HG03064 (cell line): ENCODE measurements around the gene RINL.
A peak's percentile ranks its signal among the peaks of the same experiment; 100 is the strongest.

ENCODE experiments used
- ATAC-seq: cut with Tn5 transposase; IDR thresholded peaks from one replicate; pipeline ENCODE4 v1.9.1; 2021; ENCODE audit warnings: low read depth; ENCODE audit not compliant: unreplicated experiment

Gene RINL

DNA sequence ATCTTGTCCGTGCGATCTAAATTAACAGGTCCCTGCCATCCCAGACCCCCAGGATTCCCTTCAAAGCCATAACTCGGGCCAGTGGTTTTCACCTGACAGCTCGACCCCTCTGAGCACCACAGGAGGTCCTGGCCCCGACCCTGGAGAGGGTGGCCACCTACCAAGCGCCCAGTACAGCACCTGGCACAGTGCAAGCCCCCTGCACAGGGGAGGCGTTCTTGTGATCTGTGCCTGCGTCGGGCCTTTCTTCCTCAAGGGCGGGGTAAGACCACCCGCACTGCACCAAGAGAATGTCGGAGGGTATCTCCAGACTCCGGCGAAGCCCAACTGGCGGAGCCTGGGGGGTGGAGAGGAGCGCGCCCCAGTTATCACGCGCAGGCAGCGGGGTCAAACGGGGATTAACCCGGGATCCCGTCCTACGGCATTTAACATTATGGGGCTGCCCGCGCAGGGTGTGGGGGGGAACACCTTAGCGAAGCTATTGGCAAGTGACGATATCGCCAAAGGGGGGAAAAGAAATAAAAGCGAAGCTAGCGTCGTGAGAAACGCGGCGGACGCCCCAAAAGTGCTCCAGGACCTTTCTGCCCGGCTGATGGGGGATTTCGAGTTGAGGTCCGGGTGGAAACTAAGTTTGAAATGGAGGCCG lies 27.0 kb downstream of the RINL start:
- no peak for ATAC-seq

DNA sequence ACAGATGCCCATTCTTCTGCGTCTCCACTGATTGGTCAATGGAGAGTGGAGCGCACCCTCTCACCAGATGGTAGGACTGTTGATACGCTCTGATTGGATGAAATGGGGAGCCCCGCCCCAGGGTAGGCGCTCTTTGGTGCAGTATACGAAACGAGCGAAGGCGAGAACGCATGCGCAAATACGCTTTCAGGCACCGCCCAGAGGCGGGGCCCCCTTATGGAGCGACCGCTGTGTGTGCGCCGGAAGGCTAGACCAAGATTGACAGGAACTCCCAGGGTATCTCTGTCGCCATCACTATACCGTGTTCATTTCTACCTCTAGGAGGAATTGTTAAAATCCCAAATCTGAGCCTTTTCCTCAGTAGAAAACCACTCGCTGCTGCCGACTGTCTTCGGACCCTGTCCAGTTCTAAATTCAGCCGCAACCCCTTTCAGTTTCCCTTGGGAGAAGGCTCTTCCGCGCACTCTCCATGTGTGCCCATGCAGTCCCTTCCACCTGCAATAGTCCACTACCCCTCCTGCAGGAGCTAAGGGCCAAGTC lies 27.6 kb downstream of the RINL start:
- ATAC-seq = peak; percentile 44

GRCh38 chr19:38849860-38850435 lies 28.1 kb downstream of the RINL start, which contains the start of gene HNRNPL:
Gene HNRNPL (minus strand): TSS chr19:38849986. CDS start chr19:38849966, 20 bp downstream.
- ATAC-seq = peak; percentile 45

DNA sequence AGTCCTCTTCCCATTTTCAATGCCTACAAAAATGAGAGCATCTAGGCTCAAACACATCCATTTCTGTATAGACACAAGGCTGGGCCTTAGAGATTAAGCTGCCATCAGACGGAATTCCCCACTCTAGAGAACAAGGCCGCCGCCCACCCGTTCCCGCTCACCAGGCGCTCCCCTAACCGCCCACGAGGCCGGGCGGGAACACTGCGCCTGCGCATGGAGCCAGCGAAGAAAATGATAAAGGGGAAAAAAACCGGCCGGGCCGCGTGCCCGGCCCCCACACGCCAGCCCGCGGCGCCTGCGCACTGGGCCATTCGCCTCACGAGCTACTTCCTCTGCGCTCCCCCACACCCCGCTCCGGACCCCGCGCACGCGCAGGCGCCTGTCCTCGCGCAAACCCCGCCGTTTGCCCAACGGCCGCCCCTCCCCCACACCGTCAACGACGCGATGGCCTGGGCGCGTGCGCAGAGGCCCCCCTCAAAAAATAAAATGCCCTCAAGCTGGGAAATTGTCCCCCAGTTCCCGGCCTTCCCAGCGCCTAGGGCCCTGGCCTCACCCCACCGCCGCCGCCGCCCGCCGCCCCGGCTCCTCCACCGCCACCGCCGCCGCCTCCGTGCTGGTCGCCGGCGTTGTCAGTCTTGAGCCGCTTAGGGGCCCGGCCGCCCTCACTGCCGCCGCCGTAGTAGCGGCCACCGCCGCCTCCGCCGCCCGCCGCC lies 28.8 kb downstream of the RINL start:
- ATAC-seq = peak; percentile 20

DNA sequence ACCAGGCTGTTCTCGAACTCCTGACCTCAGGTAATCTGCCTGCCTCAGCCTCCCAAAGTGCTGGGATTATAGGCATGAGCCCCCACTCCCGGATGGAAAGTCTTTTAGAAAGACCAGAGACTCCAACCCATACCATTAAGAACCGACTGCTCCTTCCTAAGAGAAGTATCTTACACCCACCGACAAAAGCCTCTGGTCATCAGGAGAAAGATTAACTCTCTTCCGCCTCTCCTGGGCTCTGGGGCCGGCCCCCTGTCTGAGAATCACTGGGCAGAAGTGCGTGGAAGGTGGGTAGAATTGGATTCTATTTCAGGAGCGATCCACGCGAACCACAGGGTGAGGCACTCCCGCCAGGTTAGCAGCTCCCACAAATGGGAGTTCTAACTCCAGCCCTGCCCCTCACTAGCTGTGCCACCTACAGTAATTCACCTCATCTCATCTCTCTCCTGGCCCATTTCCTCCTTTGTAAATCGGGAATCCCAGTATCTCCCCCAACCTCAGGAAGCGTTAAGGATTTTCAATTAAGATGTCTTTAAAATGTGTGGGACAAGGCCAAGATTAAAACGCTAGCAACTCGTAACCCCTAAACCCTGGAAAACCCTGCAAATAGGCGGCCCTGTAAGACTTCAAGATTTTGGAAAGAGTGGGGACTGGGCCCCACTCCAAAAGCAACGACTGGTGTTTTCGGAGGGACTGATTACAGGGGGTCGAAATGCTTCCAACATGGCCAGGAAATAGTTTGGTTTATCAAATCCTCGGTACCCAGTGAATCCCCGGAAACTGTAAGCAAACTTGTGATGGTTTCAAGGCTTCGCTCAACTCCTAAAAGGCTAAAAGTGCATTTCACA lies 29.6 kb downstream of the RINL start:
- ATAC-seq = no peak

GRCh38 chr19:38846097-38846496 lies 32.0 kb downstream of the RINL start:
- ATAC-seq = no peak

DNA sequence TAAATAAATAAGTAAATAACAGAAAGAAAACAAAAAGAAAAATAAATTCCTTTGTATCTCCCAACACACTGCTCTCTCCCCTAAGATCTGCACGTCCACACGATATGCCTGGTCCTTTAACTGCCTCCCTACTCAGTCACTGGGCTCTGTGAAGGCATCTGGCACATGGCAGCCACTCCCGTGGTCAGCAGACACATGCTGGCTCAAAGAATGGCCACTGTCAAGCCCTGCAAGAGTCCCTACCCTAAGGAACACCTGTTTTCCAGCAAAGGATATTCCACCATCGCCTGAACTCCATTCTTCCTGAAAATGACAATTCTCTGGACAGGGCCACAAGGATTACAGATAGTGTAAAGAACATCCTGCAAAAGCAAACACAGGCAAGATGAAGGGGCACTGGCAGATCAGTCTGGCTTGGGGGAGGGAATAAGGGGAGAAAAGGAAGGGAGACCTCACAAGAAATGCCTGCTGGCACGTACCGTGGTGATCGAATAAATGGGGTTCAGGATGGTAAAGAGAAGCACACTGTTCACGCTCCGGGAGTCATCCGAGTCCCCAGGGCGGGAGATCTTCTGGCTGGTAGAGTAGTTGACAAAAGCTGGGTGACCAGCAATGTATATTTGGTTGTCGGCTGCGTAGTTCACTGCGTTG lies 32.6 kb downstream of the RINL start:
- ATAC-seq = no peak

- no peak for ATAC-seq
Observed at GRCh38 chr19:38844093-38844686, 33.9 kb downstream of the RINL start.

- no peak for ATAC-seq
Observed at GRCh38 chr19:38843175-38843758, 34.8 kb downstream of the RINL start.

- ATAC-seq = no peak
Observed at GRCh38 chr19:38842439-38843174, 35.5 kb downstream of the RINL start.

- no peak for ATAC-seq
Observed at GRCh38 chr19:38841787-38842438, 36.2 kb downstream of the RINL start.

- no peak for ATAC-seq
Observed at GRCh38 chr19:38841180-38841766, 36.8 kb downstream of the RINL start.

DNA sequence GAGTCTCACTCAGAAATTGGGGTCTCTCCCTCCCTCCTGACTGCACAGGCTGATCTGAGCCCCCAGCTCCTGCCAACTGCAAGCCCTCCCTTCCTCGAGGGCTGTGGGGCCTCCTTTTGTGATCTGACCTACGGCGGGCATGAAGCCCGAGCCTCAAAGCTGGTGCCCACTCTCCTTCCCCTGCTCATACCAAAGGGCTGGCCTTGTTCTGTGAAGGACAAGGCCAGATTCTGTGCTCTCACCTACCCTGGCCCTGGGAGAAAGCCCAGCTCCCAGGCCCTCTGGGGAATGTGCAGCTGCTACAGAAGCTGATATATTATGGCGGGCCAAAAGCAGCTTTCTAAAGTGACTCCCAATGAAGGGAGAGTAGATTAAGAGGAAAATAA lies 37.5 kb downstream of the RINL start:
- no peak for ATAC-seq

GRCh38 chr19:38839816-38840582 lies 38.1 kb downstream of the RINL start:
- ATAC-seq = no peak

DNA sequence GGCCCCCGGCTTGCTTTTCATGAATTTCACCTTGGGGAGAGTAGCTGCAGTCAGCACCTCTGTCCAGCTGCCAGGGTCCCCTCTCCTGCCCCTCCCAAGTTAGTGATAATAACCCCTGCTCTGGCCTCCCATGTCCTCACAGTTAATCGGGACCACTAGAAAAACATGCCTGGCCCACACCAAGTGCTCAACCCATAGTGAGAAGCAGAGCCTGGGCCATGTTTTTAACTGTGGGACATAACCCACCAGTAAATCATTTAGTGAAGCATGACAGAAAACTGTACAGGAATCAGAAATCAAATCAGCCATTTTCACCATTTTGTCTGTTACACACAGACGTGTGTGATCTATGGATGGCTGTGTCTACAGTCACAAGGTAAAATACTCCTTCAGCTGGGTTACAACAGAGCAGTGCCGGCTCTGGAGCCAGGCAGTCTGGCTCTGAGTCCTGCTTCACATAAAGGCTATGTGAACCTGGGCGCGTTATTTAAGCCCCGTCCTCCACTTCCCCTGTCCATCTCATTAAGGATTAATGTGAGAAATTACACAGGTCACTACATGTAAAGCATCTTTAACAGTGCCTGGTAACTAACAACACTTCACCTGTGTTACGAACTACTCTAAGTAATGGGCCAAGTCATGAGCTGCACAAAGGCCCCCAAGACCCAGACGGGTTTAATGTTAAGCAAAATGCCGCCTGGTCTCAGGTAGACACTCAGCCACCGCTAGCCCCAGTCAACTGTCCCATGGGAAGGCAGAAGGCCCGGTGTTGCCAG lies 38.9 kb downstream of the RINL start:
- ATAC-seq = no peak

DNA sequence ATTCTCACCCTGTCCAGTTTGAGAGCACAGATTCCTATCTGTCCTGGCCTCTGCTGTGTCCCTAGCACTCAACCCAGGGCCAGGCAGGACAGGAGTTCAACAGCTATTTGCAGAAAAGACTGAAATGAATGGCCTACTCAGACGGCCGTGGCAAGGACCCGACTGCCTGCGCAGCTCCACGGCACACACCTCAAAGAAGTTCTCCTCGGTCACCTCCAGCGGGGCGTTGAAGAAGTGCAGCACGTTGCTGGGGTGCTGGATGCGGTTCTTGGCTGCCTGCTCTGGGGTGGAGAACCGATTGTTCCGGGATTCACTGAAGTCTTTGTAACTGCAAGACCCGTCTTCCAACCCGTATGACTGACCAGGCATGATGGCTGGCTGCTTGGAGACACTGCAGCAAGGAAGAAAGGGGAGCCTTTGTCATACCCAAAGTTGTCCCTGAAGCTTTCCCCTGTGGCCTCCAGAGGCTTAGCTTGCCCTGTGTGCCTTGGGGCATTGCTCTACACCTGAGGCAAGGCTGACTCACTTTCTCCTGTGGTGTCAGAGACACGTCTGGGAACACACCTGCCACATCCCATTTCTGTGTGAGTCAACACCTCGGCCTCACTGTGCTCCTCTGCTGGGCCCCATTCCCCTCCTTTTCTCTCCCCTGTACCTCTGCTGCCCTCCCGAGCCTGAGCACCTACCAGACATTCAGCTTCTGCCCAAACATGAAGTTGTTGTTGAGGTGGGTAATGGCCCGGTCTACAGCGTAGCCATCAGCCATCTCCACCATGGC lies 39.7 kb downstream of the RINL start:
- ATAC-seq = no peak
